Central memory CD4-positive, alpha-beta T cell (primary cell): ENCODE data around the gene OR2L13.
"Not testable (repeated sequence)": the region's sequence is repeated elsewhere in the genome, so short reads cannot be mapped to it uniquely, and the experiment has no call there.

ENCODE experiments used
- DNase-seq: peaks from one replicate; pipeline ENCODE4 v3.0.0; 2022
- total RNA-seq, 3 experiments: gene quantifications; one replicate each; lab custom pipeline; 2026; lab: John Stamatoyannopoulos, UW

Gene OR2L13
- total RNA-seq: 0 reads per million in 3 experiments

GRCh38 chr1:248094884-248095283 lies at the start of gene OR2L13:
OR2L13 (plus strand) TSS chr1:248095184; CDS start chr1:248099376, 4,192 bp downstream.
- no peak for DNase-seq

GRCh38 chr1:248045209-248045608 lies 49.8 kb upstream of the OR2L13 start:
- DNase-seq: no peak

GRCh38 chr1:248046536-248046935 lies 48.4 kb upstream of the OR2L13 start, which contains the start of gene OR2L3:
OR2L3 (plus strand) TSS chr1:248046836; CDS start chr1:248060682, 13,846 bp downstream.
- DNase-seq: no peak

GRCh38 chr1:248047008-248047407 lies 48.0 kb upstream of the OR2L13 start:
- DNase-seq: no peak

DNA sequence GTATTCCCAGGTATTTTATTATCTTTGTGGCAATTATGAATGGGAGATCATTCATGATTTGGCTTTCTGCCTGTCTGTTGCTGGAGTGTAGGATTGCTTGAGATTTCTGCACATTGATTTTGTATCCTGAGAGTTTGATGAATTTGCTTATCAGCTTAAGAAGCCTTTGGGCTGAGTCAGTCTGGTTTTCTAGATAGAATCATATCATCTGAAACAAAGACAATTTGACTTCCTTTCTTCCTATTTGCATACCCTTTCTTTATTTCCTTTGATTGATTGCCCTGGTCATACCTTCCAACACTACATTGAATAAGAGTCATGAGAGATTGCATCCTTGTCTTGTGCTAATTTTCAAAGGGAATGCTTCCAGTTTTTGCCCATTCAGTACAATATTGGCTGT lies 40.3 kb upstream of the OR2L13 start:
- no peak for DNase-seq

DNA sequence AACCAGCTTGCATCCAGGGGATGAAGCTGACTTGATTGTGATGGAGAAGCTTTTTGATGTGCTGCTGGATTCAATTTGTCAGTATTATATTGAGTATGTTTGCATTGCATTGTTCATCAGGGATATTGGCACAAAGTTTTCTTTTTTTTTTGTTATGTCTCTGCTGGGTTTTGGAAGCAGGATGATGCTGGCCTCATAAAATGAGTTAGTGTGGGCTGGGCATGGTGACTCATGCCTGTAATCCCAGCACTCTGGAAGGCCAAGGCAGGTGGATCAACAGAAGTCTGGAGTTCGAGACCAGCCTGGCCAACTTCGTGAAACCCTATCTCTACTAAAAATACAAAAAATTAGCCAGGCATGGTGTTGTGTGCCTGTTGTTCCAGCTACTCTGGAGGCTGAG lies 39.7 kb upstream of the OR2L13 start:
- DNase-seq: no peak

DNA sequence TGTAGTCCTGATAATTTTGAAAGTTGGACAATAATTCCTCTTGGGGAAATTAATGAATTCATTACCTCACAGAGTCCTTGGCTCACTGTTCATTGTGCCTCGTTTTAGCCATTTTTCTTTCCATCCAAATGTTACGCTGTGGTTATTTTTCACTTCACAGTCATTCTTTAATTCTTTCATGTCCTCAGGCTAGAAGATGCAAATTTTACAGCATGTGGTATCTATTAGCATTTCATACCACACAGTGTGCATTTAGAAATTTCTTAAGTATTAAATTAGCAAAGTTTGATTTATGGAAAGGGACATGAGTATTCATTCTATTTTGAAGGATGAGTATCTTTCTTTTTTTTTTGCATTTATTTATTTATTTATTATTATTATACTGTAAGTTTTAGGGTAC lies 29.9 kb upstream of the OR2L13 start:
- DNase-seq: no peak

- DNase-seq: no peak
Measured at GRCh38 chr1:248065604-248066003, 29.4 kb upstream of the OR2L13 start.

- DNase-seq: not testable (repeated sequence)
Measured at GRCh38 chr1:248083864-248084263, 11.1 kb upstream of the OR2L13 start.

GRCh38 chr1:248098529-248098928 lies 3.5 kb downstream of the OR2L13 start:
- no peak for DNase-seq

- no peak for DNase-seq
Measured at GRCh38 chr1:248102847-248103246, 7.9 kb downstream of the OR2L13 start.

DNA sequence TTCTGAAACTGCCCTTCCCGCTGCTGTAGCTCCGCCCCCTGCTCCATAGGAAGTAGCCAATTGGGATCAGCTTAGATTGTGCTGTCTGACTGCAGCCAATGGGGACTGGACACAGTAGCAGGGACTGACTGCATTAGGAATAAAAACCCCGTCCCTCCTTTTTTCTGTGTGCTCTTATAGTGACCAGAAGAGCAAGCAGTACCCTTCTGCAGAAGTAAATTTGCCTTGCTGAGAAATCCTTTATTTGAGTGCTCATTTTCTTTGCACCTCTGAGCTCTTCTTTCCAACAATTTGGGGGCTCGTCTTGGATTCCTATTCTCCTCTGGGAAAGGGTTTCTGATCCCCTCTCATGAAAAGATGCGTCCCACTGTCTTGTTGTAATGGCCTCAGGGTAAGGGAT lies 16.2 kb downstream of the OR2L13 start:
- DNase-seq: no peak

DNA sequence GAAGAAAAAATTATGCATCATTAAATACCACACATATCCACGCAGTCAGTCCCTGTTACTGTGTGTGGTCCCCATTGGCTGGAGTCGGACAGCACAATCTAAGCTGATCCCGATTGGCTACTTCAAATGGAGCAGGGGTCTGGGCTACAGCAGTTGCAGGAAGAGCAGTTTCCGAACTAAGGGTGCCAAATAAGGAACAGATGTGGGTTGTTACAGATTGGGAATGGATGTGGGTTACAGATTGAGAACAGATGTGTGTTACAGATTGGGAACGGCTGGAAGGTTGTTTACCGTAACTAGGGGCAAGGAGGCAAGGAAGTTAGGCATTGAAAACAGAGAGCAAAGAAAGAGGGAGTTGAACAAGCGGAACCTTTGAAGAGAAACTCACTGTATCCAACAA lies 19.9 kb downstream of the OR2L13 start:
- no peak for DNase-seq

- no peak for DNase-seq
Measured at GRCh38 chr1:248127653-248128052, 32.7 kb downstream of the OR2L13 start.

DNA sequence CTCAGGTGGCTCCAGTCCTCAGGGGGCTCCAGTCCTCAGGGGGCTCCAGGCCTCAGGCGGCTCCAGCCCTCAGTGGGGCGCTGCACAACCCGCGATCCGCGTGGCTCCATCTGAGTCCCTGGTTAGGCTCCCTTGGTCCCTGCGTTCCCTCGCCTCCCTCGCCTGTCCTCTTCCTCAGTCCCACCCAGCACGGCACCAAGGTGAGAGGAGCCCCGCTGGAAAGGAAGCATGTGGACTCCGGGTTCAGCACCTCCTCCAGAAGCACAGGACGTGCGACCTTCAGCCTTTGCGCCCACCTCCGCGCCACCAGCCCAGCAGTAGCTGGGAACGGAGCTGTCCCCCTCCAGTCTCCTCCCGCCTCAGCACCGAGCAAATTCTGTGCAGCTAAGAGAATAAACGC lies 41.8 kb downstream of the OR2L13 start:
- DNase-seq: no peak

GRCh38 chr1:248140846-248141245 lies 45.9 kb downstream of the OR2L13 start:
- DNase-seq: no peak

DNA sequence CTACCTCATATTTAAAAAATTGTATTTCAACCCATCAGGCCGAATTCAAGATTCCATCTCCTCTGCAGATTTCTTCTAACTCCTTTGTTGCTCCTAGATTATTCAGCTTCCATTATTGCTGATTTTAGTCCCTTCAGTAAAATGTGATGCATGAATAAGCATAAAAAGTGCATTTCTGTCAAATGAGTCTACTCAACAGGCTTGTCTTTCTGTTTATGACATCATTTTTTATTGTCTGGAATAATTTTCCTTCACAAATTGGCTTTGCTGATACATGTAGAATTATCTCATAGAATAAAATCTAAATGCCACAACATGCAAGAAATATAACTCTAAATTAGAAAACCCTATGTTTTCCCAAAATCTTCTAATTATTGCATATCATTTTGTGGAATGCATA lies 48.3 kb downstream of the OR2L13 start:
- DNase-seq: no peak

DNA sequence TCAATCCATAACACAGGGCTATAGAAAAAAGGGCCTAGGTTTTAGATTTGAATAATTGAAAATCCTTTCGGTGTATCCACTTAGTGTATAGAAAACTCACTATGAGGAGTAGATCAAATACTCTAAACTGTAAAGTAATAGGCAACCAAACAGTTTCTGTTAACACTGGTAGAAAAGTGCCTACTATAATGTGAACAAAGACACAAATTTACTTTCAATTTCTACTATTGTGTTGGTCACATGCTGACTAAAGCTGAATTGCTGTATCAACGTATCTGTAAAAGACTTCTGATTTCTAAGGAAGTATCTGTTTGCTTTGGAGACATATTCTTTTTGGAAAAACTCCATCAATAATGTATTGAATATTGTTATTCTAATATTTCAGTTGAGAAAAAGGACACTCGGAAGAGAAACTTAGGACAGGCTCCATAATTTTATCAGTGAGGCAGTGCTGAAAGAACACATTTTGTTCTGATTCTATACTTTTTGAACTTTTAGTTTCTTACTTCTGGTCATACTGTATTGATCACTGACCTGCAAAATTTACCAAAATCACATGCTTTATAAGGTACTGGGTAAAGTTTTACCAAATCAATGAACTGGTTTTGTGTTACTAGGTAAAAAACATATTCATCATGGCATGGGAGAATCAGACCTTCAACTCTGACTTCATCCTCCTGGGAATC lies 49.7 kb downstream of the OR2L13 start, which contains the start of gene OR2M5:
Gene OR2M5 (plus strand): TSS at position 636 of the 686 bp plus-strand sequence. CDS start 0 bp downstream, at position 636.
- DNase-seq: no peak
